ENCODE data around the gene CELF6.

GRCh38 chr15:72281713-72282112 lies 38.2 kb downstream of the CELF6 start:
- TF ChIP-seq CTCF (IDR thresholded peaks at IDR 0.05) (no peak), POLR2A (IDR thresholded peaks at IDR 0.05) (no peak), POLR2AphosphoS5 (IDR thresholded peaks at IDR 0.05) (no peak)
